ENCODE data around the gene PDSS2.

DNA sequence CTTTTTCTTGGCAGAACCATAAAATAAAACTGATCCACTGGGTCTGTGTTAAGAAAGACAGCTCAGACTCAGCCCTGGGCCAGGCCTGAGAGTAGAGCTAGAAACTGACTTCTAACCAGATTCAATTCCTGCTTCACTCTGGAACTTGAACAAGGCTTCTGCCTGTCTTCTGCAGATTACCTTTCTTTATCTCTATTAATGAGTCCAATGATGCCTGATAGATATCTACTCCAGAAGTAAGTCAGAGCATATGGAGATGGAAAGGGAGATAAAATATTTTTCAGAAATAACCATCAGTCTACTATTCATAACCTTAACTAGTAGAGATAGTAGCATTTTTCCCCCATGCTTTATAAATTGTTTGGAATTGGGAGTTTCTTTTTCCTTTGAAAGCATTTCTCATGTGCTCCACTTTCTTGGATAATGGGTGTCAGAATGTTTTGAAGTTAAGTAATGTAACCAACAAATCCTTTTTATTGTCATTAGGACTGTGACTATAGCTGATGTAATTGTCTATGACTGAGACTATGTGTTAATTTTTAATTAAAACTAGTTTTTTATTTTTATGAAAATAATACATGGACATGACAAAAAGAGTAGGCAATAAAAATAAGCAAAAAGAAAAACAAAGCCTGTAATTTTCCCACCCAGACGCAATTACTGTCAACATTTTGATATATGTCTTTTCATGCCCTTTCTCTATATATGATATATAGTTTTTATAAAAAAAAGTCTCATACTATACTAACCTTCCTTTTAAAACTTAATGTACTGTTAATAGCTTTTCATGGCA, 37.7 kb upstream of the PDSS2 start:
- no peak for TF ChIP-seq EZH2phosphoT487 (IDR thresholded peaks at IDR 0.05; ENCODE audit: low read depth)
- no peak for TF ChIP-seq CTCF (IDR thresholded peaks at IDR 0.05; ENCODE audit: low read depth, low read length)
